Type B pancreatic cell (in vitro differentiated cells): Measurements from ENCODE around the gene LIMS2. TPM values are rescaled to one million over a fixed set of nuclear protein-coding genes. Genes with fewer than 3 reads are reported as not detected.

Experiments used
- DNase-seq: peaks from one replicate; pipeline ENCODE4 v3.0.0; 2021; ENCODE audit warnings: mixed read lengths; ENCODE audit not compliant: unreplicated experiment; ENCODE audit errors: extremely low spot score
- H3K27ac Mint-ChIP-seq: 2 replicates; pipeline ENCODE4 v1.8.0; 2021; ENCODE audit warnings: mild to moderate bottlenecking, mixed read lengths
- H3K27me3 Mint-ChIP-seq: 2 replicates; pipeline ENCODE4 v1.8.0; 2021; ENCODE audit warnings: mixed read lengths
- H3K36me3 Mint-ChIP-seq: 2 replicates; pipeline ENCODE4 v1.8.0; 2021; ENCODE audit warnings: mixed read lengths
- H3K4me1 Mint-ChIP-seq: one replicate; pipeline ENCODE4 v1.8.0; 2021; ENCODE audit warnings: mixed read lengths; ENCODE audit not compliant: unreplicated experiment
- H3K4me3 Mint-ChIP-seq: 2 replicates; pipeline ENCODE4 v1.8.0; 2021; ENCODE audit warnings: mild to moderate bottlenecking, mixed read lengths
- H3K9me3 Mint-ChIP-seq: 2 replicates; pipeline ENCODE4 v1.8.0; 2021; ENCODE audit warnings: mixed read lengths
- CTCF ChIP-seq: fragments of 200-600 bp; sonication (generic); conservative IDR thresholded peaks from 2 replicates; pipeline ENCODE4 v1.5.0; 2021; ENCODE audit warnings: antibody characterized with exemption, mild to moderate bottlenecking
- total RNA-seq: library from RNA; stranded (reverse); gene quantifications from 2 replicates; pipeline ENCODE4 v1.2.1, GENCODE V29; 2021; ENCODE audit warnings: low replicate concordance

Gene LIMS2
- total RNA-seq, 1 donor from 2014 or later = 13.1 TPM

GRCh38 chr2:127707890-127708648, 32.7 kb upstream of the LIMS2 start:
- H3K27me3 Mint-ChIP-seq = no peaks in the 10 kb centered on the region
- H3K9me3 Mint-ChIP-seq = no peaks in the 10 kb centered on the region
- H3K4me3 Mint-ChIP-seq = no peak overlapping the region
- TF ChIP-seq CTCF = no peak
- no peak for DNase-seq
- H3K4me1 Mint-ChIP-seq = peaks cover 8% of the 10 kb centered on the region
- H3K36me3 Mint-ChIP-seq = peaks cover 22% of the 10 kb centered on the region
- no peak overlapping the region for H3K27ac Mint-ChIP-seq

- Mint-ChIP-seq H3K27ac (no peak overlapping the region), H3K36me3 (peaks cover 27% of the 10 kb centered on the region), H3K4me1 (peaks cover 17% of the 10 kb centered on the region), H3K27me3 (no peaks in the 10 kb centered on the region), H3K4me3 (no peak overlapping the region), H3K9me3 (no peaks in the 10 kb centered on the region)
- TF ChIP-seq CTCF = no peak
- DNase-seq = no peak
Observed at GRCh38 chr2:127706215-127706990, 31.1 kb upstream of the LIMS2 start.

GRCh38 chr2:127705391-127706065, 30.2 kb upstream of the LIMS2 start:
- Mint-ChIP-seq H3K4me1 (peaks cover 19% of the 10 kb centered on the region), H3K36me3 (peaks cover 22% of the 10 kb centered on the region), H3K9me3 (no peaks in the 10 kb centered on the region), H3K4me3 (peak overlapping the region; percentile 2), H3K27ac (peak overlapping the region; percentile 22), H3K27me3 (no peaks in the 10 kb centered on the region)
- TF ChIP-seq CTCF = no peak
- no peak for DNase-seq

- DNase-seq = no peak
- Mint-ChIP-seq H3K36me3 (peaks cover 22% of the 10 kb centered on the region), H3K27me3 (no peaks in the 10 kb centered on the region), H3K27ac (peak overlapping the region; percentile 30), H3K4me3 (peak overlapping the region; percentile 39), H3K4me1 (peaks cover 24% of the 10 kb centered on the region), H3K9me3 (no peaks in the 10 kb centered on the region)
- no peak for TF ChIP-seq CTCF
Observed at GRCh38 chr2:127704641-127705390, 29.5 kb upstream of the LIMS2 start.

- DNase-seq = no peak
- no peak for TF ChIP-seq CTCF
- Mint-ChIP-seq H3K4me1 (peaks cover 24% of the 10 kb centered on the region), H3K9me3 (no peaks in the 10 kb centered on the region), H3K36me3 (peaks cover 17% of the 10 kb centered on the region), H3K27ac (no peak overlapping the region), H3K4me3 (peak overlapping the region; percentile 31), H3K27me3 (no peaks in the 10 kb centered on the region)
Observed at GRCh38 chr2:127703282-127703681, 28.0 kb upstream of the LIMS2 start.
